Endometrial microvascular endothelial cells (primary cell): Measurements from ENCODE around the gene RPS28. TPM values are rescaled to one million over a fixed set of nuclear protein-coding genes. Genes with fewer than 3 reads are reported as not detected.
"Not testable (repeated sequence)": the region's sequence is repeated elsewhere in the genome, so short reads cannot be mapped to it uniquely, and the experiment has no call there.

Experiments
- in situ Hi-C: cut with HindIII; loops from 2 replicates; pipeline ENCODE4 v1.10.0; 2017; ENCODE audit warnings: low sequenced_read_pairs, low pct_unique_long_range_greater_than_20kb; ENCODE audit errors: inconsistent ontology term
- total RNA-seq: library from RNA; depleted of rRNA; stranded (reverse); fragments of >200 nt; gene quantifications from one replicate; pipeline ENCODE4 v1.2.3, GENCODE V29; 2015; ENCODE audit errors: inconsistent ontology term

RPS28 gene
- total RNA-seq, 1 donor from 2014 or later = 352 TPM

DNA sequence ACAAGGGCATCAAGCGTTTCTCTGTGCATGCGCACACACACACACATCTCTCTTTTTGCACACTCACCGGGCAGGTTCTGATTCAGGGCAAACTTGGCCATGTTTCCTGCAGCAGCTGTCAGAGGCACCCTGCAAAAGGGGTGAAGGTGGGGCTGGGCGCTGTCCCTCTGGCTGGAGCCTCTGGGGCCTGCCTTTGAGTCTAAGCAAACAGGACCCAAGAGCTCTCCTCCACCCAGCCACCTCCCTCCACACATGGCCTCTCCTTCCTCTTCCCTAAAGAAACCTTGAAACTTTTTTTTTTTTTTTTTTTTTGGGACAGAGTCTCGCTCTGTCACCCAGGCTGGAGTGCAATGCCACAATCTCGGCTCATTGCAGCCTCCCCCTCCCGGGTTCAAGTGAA, 16.4 kb downstream of the RPS28 start:
- in situ Hi-C loops = no loop called here

DNA sequence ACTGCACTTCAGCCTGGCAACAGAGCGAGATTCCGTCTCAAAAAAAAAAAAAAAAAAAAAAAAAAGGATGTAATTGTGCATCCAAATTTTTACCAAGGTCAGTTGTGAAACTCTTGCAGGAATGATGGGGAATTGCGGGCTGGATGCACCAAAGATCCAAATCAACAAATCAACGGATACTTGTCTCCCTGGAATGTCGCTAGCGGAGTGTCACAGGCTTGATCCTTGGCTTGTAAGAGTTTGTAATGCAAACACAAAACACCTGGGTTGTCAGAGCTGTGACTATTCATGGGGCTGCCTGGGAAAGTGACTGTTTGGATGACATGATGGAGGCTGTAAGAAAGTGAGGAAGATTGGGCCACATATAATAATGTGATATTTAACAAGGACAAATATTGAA, 17.5 kb downstream of the RPS28 start:
- in situ Hi-C loops = no loop called here

DNA sequence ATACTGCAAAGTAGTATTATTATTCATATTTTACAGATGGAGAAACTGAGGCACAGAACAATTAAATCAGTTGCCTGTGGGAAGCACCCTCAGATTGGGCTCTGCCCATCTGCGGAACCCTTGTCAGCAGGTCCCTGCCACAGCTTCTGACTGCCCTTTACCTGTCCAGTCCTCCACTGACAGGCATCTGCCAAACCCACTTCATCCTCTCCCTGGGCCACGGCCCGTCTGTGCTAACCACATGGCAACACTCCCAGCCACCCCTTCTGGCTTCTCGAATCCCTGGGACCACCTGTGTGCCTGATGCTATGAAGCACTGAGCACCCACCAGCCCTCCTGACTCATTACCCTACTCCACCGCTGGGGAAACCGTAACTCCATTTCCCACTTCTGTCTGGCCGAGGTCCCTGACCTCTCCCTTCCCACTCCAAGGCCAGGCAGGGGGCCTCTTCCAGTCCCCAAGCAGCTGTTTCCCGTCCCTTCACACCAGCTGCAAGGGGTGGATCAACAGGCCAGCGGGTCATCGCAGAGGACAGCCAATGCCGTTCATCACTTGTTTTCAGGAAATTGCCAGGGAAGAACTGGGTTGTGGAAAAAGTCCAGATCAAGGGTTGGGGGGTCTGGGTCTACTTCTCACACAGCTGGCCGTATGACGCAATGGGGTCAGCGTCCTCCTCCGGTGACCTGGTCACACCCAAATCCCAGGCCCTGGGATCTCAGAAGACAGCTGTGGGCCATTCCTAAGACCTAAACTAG, 19.2 kb downstream of the RPS28 start:
- in situ Hi-C loops = no loop called here

GRCh38 chr19:8341504-8341903, 20.2 kb downstream of the RPS28 start:
- in situ Hi-C loops = not testable (repeated sequence)

DNA sequence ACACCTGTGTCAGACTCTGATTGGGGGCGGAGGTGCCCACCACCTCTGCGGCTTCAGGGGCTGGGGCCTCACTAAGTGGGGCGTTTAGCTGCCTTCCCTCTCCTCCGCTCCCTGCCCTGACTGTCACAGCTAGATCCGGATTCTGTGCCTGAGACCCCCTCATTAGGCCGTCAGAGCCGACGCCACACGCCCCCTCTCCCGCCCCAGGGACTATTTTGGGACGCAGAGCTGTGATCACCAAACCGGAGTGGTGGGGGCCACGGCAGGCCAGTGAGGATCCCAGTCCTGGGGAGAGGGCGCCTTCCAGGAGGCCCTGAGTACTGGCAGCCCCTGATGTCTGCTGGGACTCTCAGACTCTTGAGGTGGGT, 21.0 kb downstream of the RPS28 start:
- in situ Hi-C loops = no loop called here

- in situ Hi-C loops = no loop called here
These were observed 21.6 kb downstream of the RPS28 start, which contains the start of gene KANK3 for GRCh38 chr19:8342684-8343482. KANK3 (minus strand) TSS chr19:8343262; CDS start chr19:8337828, 5,434 bp downstream.

- in situ Hi-C loops = no loop called here
These were observed 22.2 kb downstream of the RPS28 start for GRCh38 chr19:8343483-8343844.

GRCh38 chr19:8349629-8350372, 28.5 kb downstream of the RPS28 start:
- in situ Hi-C loops = not testable (repeated sequence)

DNA sequence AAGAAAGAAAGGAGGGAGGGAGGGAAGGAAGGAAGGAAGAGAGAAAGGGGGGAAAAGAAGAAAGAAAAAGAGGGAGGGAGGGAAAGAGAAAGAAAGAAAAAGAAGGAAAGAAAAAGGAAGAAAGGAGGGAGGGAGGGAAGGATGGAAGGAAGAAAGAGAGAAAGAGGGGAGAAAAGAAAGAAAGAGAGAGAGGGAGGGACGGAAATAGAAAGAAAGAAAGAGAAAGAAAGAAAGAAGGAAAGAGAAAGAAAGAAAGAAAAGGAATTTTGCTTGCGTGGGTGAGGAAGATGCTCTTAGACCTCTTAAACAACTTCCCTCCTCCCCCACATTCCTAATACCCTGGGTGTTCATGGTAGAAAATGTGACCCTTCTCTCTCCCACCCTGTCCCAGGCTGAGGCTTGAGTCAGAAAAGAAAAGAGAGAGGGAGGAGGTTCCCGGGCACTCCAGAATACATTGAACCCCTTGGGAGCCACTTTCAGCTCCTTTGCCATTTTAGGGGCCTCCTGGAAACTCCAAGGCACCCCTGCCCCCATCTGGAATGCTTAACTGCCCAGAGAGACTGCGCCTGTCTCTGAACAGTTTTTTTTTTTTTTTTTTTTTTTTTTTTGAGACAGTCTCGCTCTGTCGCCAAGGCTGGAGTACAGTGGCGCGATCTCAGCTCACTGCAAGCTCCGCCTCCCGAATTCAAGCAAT, 31.0 kb downstream of the RPS28 start:
- in situ Hi-C loops = no loop called here

- in situ Hi-C loops = not testable (repeated sequence)
These were observed 31.5 kb downstream of the RPS28 start for GRCh38 chr19:8352845-8353244.

DNA sequence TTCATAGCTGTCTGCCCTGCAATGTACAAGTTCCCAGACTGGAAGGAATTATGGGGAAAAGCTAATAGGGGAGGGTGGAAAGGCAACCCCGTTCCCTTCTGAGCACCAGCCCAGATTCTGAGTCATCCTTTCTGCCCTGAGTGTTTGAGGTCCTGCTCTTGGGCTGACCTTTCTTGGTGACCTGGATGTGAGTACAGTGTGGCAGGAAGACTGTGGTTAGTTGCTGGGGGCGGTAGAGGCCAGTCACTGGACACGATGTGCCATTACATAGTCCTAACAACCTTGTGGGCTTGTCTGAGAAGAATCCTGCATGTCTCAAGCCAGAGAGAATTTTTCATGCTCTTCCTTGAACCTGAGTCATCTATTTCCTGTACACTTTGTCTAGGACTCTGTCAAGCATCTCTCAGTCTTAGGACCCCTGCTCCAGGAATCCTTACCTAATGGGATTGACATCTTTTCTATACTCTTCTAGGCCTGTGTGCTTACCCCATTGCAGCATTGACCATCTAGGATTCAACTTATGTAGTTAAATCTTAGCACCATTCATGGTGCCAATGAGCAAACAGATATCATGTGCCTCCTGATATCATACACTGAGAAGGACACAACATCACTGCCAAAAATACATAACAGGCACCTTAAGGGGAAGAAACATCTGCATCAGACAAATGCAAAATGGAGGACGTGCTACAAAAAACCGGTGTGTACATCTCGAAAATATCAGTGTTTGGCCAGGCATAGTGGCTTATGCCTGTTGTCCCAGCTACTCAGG, 34.5 kb downstream of the RPS28 start:
- in situ Hi-C loops = no loop called here

- in situ Hi-C loops = no loop called here
These were observed 35.8 kb downstream of the RPS28 start for GRCh38 chr19:8357007-8357521.

DNA sequence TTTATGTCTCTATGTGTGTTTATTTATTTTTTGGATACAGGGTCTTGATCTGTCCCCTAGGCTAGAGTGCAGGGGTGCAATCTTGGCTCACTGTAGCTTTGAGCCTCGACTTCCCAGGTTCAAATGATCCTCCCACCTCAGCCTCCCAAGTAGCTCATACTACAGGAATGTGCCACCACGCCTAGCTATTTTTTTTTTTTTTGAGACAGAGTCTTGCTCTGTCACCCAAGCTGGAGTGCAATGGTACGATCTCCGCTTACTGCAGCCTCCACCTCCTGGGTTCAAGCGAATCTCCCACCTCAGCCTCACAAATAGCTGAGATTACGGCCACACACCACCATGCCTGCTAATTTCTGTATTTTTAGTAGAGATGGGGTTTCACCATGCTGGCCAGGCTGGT, 37.7 kb downstream of the RPS28 start:
- in situ Hi-C loops = no loop called here

DNA sequence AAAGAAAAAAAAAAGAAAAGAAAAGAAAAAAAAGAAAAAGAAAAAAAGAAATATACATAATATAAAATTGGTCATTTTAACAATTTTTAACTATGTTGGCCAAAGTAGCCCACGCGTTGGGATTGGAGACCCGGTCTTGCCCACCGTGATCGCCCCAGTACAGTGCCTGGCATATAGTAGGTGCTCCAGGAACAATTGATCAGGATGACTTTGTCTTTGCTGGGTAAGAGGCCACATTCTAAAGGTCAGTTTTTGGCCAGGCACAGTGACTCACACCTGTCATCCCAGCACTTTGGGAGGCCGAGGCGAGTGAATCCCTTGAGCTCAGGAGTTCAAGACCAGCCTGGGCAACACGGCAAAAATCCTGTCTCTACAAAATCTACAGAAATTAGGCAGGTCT, 38.9 kb downstream of the RPS28 start:
- in situ Hi-C loops = no loop called here

- in situ Hi-C loops = no loop called here
These were observed 40.9 kb downstream of the RPS28 start for GRCh38 chr19:8361921-8362793.

- in situ Hi-C loops = no loop called here
These were observed 42.8 kb downstream of the RPS28 start, which contains the start of gene ANGPTL4 for GRCh38 chr19:8363803-8364771. ANGPTL4 (plus strand) TSS chr19:8364155; CDS start chr19:8364322, 167 bp downstream.
